Measurements from ENCODE around the gene KRTAP5-6.

The KRTAP5-6 gene

DNA sequence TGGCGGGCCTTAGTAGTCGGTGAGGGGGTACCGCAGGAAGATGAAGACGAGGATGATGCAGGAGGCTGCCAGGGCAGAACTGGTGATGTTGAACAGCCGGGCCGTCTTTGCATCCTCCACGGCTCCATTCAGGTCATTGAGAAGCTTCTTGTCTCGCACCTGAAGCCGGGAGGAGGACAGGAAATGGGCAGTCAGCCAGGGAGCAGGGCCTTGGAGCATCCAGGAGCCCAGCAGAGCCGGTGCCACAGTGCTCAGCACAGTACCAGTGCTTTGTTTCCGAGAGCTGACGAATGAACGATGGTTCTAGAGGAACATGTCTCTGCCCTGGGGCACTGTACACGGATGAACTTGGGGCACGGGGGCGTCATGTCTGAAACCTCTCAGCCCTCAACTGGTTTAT is 38.3 kb downstream of the KRTAP5-6 start:
- no peak for DNase-seq

GRCh38 chr11:1736447-1736992 is 39.5 kb downstream of the KRTAP5-6 start:
- DNase-seq = no peak

GRCh38 chr11:1737080-1737757 is 40.2 kb downstream of the KRTAP5-6 start:
- no peak for DNase-seq

- no peak for DNase-seq
These were observed 41.4 kb downstream of the KRTAP5-6 start for GRCh38 chr11:1738380-1738779.

GRCh38 chr11:1739576-1739975 is 42.6 kb downstream of the KRTAP5-6 start:
- DNase-seq = no peak

DNA sequence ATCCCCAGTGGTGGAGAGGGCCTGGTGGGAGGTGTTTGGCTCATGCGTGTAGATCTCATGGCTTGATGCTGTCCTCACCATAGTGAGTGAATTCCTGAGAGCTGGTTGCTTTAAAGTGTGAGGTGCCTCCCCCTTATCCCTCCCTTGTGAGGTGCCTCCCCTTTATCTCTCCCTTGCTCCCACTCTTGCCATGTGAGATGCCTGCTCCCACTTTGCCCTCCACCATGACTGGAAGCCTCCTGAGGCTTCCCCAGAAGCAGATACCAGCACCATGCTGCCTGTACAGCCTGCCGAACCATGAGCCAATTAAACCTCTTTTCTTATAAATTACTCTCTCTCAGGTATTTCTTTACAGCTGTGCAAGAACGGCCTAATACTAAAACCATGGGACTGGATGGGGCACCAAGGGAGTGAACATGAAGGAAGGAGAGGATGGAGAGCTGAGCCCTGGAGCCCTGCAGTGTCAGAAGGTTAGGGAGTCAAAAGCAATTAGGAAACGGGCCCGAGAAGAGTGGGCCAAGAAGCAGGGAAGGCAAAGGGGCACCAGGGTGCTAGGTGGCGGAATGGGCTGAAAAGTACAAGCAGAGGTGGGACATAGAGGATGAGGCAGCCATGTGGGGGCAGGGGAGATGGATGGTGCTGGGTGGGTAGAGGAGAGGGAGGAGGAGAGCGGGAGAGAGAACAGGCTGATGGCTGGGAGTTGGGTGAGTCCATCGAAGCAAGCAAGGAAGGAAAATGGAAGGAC is 44.0 kb downstream of the KRTAP5-6 start:
- DNase-seq = no peak

GRCh38 chr11:1741741-1742140 is 44.7 kb downstream of the KRTAP5-6 start:
- DNase-seq = no peak

GRCh38 chr11:1742371-1742770 is 45.4 kb downstream of the KRTAP5-6 start:
- no peak for DNase-seq

GRCh38 chr11:1742869-1743584 is 46.0 kb downstream of the KRTAP5-6 start:
- DNase-seq = no peak

DNA sequence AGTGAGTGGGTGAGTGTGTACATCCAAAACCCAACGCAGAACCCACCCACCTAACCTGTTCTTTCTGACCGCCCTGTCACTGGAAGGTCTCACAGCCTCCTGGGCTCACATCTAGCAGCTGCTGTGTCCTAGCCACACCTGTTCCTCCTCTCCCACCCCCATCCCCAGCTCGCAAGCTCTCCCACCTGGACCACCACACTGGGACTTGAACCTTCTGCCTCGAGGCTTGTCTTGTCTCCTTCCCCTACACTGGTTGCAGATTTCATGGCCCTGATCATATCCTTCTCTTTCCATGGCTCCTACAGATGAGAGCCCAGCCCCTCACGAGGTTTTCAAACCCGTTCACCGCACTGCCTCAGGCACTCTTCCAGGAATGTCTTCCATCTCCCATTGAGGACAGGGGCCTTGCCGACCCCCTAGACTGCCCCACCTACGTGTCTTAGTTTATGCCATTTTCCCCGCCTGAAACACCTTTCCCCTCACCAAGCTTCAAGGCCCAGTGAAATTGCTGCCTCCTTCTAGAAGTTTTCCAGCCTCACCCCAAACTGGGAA is 46.7 kb downstream of the KRTAP5-6 start:
- DNase-seq = no peak

DNA sequence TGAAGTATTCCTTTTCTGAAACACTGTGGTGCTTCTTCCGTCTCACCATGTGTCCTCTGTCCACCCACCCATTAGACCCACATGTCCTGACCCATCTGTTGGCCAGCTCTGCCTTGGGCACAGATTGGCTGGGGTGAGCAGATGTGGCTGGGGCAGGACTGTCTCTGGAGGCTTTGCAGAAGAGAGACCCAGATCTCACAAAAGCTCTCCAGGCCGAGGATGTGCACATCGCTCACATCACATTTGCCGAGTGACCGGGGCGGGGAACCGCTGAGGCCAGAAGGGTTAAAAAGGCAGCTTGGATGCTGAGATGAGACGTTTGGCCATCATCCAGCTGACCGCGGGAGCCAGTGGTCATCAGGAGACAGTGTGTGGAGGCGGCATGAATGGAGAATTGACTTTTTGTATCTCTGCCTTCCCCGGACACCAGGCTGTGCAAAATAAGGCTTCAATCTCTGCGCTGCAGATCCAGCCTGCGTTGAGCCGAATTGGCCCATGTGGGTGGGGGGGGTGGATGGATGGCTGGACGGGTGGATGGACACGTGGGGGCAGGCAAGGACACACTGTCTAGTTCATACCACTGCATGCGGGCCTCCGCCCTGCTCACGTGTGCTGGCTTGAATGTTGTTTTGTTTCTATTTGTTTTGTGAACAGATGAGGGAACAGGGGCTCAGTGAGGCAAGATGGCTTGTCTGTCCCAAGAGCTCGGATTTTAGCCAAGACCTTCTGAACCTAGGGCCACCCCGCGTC is 47.3 kb downstream of the KRTAP5-6 start:
- no peak for DNase-seq

DNA sequence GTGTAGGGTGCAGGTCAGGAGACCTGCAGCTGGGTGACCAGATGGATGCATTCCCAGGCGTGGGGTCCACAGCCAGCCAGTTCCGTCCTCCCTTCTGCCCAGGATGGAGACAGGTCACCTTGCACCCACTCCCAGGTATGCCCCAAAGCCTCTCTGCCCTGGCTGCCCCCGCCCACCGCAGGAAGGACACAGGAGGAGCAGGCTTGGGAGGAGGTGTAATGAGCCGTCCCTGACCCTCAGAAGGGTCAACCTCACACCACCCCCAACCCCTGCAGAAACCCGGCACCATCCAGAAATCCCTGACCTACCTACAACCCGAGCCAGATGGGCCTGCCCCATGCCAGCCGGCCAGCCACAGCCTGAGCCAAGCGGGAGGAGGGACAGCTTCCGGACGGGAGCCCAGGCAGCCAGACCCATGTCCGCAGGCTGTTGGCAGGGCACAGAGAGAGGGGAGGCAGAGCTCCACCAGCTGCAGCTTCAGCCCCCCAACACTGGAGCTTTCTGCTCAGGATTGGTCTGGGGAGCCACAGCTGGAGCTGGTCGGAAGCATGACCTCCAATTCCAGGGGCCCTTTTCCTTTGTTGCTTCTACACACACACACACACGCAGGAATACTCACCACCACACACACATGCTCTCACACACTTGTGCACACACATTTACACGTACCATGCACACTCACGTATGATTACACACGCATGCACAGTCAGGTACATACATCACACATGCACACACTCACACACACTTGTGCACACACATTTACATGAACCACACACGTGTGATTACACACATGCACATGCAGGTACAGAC is 48.1 kb downstream of the KRTAP5-6 start:
- DNase-seq = no peak

DNA sequence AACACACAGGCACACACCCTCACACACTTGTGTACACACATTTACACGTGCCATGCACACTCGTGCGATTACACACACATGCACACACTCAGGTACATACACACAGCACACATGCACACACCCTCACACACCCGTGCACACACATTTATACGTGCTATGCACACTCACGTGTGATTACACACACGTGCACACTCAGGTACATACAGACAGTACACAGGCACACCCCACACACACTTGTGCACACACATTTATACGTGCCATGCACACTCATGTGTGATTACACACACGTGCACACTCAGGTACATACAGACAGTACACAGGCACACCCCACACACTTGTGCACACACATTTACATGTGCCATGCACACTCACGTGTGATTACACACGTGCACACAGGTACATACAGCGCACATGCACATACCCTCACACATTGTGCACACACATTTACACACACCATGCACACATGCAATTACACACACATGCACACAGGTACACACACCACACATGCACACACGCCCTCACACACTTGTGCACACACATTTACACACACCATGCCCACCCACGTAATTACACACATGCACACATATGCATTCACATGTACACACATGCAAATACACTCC is 48.8 kb downstream of the KRTAP5-6 start:
- no peak for DNase-seq

GRCh38 chr11:1746511-1746931 is 49.5 kb downstream of the KRTAP5-6 start:
- DNase-seq = no peak

- DNase-seq = no peak
These were observed 50.2 kb downstream of the KRTAP5-6 start for GRCh38 chr11:1746956-1747752.

Data from hematopoietic multipotent progenitor cell treated with erythropoietin and hydrocortisone succinate and interleukin-3 and kit ligand, for 6 days (in vitro differentiated cells).